Liver (tissue), 3 donors: ENCODE data around the gene PREX1.

Experiments used
- EGR1 ChIP-seq, 2 donors: IDR thresholded peaks; 2 replicates each; pipeline ENCODE4 v1.6.1; 2016 to 2018; ENCODE audit warnings: antibody characterized with exemption in 2 of 2, low read depth in 2 of 2
- FOXA1 ChIP-seq: IDR thresholded peaks from 2 replicates; pipeline ENCODE4 v1.6.1; 2016; ENCODE audit warnings: antibody characterized with exemption
- GABPA ChIP-seq, 2 donors: IDR thresholded peaks in 1 of 2; conservative IDR thresholded peaks in 1 of 2; 2 replicates each; pipeline ENCODE4 v1.6.1; 2016; ENCODE audit warnings: antibody characterized with exemption in 2 of 2, mild to moderate bottlenecking in 1 of 2, moderate library complexity in 1 of 2
- JUND ChIP-seq, 2 donors: IDR thresholded peaks; 2 replicates each; pipeline ENCODE4 v1.6.1; 2016; ENCODE audit warnings: antibody characterized with exemption in 2 of 2
- NR2F2 ChIP-seq: IDR thresholded peaks from 2 replicates; pipeline ENCODE4 v1.6.1; 2016; ENCODE audit warnings: antibody characterized with exemption
- RAD21 ChIP-seq, 2 donors: IDR thresholded peaks; 2 replicates each; pipeline ENCODE4 v1.6.1; 2016; ENCODE audit warnings: antibody characterized with exemption in 2 of 2, mild to moderate bottlenecking in 2 of 2
- RXRA ChIP-seq, 2 donors: IDR thresholded peaks; 2 replicates each; pipeline ENCODE4 v1.6.1; 2017 to 2018; ENCODE audit warnings: antibody characterized with exemption in 2 of 2, mild to moderate bottlenecking in 1 of 2
- SP1 ChIP-seq: IDR thresholded peaks from 2 replicates; pipeline ENCODE4 v1.6.1; 2018; ENCODE audit warnings: antibody characterized with exemption, mild to moderate bottlenecking
- TAF1 ChIP-seq: conservative IDR thresholded peaks from 2 replicates; pipeline ENCODE4 v1.6.1; 2016; ENCODE audit warnings: antibody characterized with exemption, mild to moderate bottlenecking
- YY1 ChIP-seq: IDR thresholded peaks from 2 replicates; pipeline ENCODE4 v1.6.1; 2016; ENCODE audit warnings: antibody characterized with exemption, mild to moderate bottlenecking
- TF ChIP-seq, protein P1 (sequence below): fragments of 150-350 bp; IDR thresholded peaks from 2 replicates; pipeline ENCODE4 v1.5.1; 2017; ENCODE audit warnings: improper control_type of control experiment, low read depth, low read length; ENCODE audit not compliant: missing input control
- TF ChIP-seq, protein P2 (sequence below): IDR thresholded peaks from 2 replicates; pipeline ENCODE4 v1.6.1; 2016; ENCODE audit warnings: antibody characterized with exemption, mild to moderate bottlenecking
- TF ChIP-seq, protein P3 (sequence below): IDR thresholded peaks from 2 replicates; pipeline ENCODE4 v1.6.1; 2016; ENCODE audit warnings: antibody characterized with exemption
- TF ChIP-seq, protein P4 (sequence below): IDR thresholded peaks from 2 replicates; pipeline ENCODE4 v1.6.1; 2016; ENCODE audit warnings: antibody characterized with exemption
- donor health status: healthy.
- donor health status: healthy.

DNA sequence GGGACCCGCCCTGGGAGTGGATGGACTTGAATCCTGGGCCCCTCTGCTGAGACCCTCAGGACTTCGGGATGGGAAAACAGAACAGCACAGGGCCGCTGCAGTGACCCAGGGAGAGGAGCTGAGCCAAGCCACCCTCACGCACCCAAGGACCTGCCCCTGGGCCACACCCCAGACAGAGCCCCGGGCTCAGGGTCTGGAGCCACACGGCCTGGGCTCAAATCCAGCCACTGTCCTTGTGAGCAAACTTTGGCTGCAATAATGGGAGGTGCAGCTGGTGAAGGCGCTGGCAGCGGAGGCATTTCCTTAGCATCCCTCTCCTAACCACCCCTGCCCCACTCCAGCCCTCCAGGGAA is 207.7 kb downstream of the PREX1 start:
- TF ChIP-seq, protein P1, sequence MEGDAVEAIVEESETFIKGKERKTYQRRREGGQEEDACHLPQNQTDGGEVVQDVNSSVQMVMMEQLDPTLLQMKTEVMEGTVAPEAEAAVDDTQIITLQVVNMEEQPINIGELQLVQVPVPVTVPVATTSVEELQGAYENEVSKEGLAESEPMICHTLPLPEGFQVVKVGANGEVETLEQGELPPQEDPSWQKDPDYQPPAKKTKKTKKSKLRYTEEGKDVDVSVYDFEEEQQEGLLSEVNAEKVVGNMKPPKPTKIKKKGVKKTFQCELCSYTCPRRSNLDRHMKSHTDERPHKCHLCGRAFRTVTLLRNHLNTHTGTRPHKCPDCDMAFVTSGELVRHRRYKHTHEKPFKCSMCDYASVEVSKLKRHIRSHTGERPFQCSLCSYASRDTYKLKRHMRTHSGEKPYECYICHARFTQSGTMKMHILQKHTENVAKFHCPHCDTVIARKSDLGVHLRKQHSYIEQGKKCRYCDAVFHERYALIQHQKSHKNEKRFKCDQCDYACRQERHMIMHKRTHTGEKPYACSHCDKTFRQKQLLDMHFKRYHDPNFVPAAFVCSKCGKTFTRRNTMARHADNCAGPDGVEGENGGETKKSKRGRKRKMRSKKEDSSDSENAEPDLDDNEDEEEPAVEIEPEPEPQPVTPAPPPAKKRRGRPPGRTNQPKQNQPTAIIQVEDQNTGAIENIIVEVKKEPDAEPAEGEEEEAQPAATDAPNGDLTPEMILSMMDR = no peak
- TF ChIP-seq, protein P2, sequence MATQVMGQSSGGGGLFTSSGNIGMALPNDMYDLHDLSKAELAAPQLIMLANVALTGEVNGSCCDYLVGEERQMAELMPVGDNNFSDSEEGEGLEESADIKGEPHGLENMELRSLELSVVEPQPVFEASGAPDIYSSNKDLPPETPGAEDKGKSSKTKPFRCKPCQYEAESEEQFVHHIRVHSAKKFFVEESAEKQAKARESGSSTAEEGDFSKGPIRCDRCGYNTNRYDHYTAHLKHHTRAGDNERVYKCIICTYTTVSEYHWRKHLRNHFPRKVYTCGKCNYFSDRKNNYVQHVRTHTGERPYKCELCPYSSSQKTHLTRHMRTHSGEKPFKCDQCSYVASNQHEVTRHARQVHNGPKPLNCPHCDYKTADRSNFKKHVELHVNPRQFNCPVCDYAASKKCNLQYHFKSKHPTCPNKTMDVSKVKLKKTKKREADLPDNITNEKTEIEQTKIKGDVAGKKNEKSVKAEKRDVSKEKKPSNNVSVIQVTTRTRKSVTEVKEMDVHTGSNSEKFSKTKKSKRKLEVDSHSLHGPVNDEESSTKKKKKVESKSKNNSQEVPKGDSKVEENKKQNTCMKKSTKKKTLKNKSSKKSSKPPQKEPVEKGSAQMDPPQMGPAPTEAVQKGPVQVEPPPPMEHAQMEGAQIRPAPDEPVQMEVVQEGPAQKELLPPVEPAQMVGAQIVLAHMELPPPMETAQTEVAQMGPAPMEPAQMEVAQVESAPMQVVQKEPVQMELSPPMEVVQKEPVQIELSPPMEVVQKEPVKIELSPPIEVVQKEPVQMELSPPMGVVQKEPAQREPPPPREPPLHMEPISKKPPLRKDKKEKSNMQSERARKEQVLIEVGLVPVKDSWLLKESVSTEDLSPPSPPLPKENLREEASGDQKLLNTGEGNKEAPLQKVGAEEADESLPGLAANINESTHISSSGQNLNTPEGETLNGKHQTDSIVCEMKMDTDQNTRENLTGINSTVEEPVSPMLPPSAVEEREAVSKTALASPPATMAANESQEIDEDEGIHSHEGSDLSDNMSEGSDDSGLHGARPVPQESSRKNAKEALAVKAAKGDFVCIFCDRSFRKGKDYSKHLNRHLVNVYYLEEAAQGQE = no peak
- TF ChIP-seq JUND (IDR thresholded peaks at IDR 0.05) = no peak
- no peak for TF ChIP-seq FOXA1
- TF ChIP-seq, protein P3, sequence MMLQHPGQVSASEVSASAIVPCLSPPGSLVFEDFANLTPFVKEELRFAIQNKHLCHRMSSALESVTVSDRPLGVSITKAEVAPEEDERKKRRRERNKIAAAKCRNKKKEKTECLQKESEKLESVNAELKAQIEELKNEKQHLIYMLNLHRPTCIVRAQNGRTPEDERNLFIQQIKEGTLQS = no peak
- TF ChIP-seq RXRA (IDR thresholded peaks at IDR 0.05) = no peak
- TF ChIP-seq RAD21 (IDR thresholded peaks at IDR 0.05) = no peak
- TF ChIP-seq SP1 = no peak
- TF ChIP-seq TAF1 = no peak
- TF ChIP-seq, protein P4, sequence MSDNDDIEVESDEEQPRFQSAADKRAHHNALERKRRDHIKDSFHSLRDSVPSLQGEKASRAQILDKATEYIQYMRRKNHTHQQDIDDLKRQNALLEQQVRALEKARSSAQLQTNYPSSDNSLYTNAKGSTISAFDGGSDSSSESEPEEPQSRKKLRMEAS = no peak
- TF ChIP-seq YY1 = no peak
- TF ChIP-seq NR2F2 = no peak
- TF ChIP-seq EGR1 (IDR thresholded peaks at IDR 0.05; ENCODE audit: low read depth in 2 of 2) = no peak
- TF ChIP-seq GABPA (IDR thresholded peaks at IDR 0.05 in 1 of 2, conservative IDR thresholded peaks at IDR 0.05 in 1 of 2) = no peak
